DOHH2 (cell line): Measurements from ENCODE around the gene SCAMP3.

ENCODE experiments used
- CTCF ChIP-seq: fragments of 200-600 bp; sonication (generic); IDR thresholded peaks from one replicate; pipeline ENCODE4 v1.5.1; 2014; ENCODE audit warnings: antibody characterized with exemption, mild to moderate bottlenecking, low read depth, low read length; ENCODE audit not compliant: poor library complexity, severe bottlenecking
- EZH2phosphoT487 ChIP-seq: fragments of 200-600 bp; sonication (generic); IDR thresholded peaks from 2 replicates; pipeline ENCODE4 v1.6.1; 2017; ENCODE audit warnings: borderline replicate concordance, mild to moderate bottlenecking, antibody characterized with exemption, low read length, moderate library complexity, mixed read lengths

GRCh38 chr1:155301342-155301841 lies 39.2 kb upstream of the SCAMP3 start, which contains the start of gene PKLR:
- TF ChIP-seq CTCF (no peak), EZH2phosphoT487 (no peak)
